HG03025 (cell line): ENCODE data around the gene KDM4B.

Experiments used
- ATAC-seq: cut with Tn5 transposase; IDR thresholded peaks from one replicate; pipeline ENCODE4 v1.9.1; 2021; ENCODE audit warnings: mild to moderate bottlenecking, moderate library complexity; ENCODE audit not compliant: unreplicated experiment, low FRiP score

The KDM4B gene

DNA sequence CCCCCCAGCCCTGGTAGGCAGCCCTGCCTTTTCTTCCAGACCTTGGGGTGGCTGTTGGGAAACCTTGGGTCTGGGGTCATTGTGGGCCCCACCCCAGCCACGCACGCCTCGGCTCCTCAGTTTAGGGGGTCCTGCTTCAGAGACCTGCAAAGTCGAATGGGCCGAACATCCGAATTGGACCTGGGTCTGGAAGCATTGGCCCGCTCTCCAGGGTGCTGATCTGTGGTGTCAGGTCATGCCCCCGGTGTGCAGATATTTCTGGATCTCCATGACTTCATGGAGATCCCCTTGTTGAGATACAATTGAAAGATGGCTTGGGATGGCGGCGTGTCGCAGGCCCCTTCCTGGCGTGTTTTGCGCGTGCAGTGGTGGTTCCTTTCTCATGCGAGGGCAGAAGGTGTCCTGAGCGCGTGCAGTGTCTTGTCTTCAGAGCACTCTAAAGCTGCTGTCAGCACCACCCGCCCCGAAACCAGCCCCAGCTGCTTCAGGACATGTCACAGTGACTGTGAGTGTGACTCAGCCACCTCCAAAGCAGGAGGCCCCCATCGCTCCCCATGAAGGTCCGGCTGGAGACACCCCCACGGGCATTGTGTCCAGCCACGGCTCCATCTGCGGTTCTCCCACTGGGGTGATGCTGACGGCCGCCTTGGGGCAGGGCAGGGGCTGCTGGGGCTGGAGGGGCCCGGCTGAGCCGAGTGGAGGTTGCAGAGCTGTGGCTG, 112.7 kb downstream of the KDM4B start:
- no peak for ATAC-seq

DNA sequence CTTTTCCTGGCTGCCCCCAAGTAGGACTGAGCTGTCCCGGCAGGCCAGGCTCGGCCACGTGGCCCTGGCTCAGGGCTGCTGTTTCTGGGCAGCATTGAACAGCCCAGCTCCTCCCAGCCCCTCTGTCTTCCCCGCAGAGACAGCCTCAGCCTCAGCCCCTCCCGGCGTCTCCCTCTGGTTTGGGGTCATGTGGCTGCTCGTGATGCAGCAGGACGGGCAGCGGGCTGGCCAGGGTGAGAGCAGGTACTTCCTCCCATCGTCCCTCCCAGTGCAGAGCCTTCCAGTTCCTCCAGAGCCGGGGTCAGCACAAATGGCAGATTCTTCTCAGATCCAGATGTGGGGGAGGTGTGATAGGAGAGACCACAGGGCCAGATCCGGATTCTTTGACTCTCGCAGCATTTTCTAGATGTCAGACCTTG, 114.6 kb downstream of the KDM4B start:
- ATAC-seq = no peak

DNA sequence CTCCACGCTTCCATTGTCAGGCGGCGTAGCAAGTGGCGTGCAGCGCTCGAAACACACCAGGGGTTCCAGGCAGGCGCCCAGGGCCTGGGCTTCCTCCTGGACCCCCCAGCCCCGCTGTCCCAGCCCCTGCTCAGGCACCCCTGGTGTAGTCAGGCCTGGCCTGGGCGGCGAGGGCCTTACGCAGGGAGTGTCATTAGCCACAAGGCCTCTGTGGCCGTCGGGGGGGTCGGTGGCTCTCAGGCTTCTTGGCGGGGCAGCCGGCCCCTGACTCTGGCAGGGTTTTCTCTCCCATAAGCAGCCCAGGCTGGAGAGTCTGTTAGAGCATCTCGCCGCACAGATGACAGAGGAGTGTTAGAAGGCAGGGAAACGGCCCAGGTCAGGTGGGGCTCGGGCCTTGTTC, 116.7 kb downstream of the KDM4B start:
- no peak for ATAC-seq

DNA sequence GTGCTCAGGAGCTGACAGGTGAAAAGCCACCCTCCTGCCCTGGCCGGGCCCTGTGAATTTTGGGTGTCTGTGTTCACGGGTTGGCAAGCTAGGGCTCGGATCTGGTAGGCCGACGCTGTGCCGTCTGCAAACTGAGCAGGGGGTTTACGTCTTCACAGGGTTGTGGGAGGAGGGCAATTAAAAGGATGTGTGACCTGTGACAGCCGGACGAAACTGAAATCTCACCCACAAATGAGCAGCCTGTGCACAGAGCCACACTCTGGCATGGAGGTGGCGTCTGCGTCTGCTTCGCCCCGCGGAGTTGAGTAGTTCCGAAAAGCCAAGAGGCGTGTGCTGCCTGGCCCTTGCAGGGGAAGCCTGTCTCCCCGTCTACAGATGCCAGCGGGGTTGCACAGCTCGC, 117.3 kb downstream of the KDM4B start:
- ATAC-seq = no peak

DNA sequence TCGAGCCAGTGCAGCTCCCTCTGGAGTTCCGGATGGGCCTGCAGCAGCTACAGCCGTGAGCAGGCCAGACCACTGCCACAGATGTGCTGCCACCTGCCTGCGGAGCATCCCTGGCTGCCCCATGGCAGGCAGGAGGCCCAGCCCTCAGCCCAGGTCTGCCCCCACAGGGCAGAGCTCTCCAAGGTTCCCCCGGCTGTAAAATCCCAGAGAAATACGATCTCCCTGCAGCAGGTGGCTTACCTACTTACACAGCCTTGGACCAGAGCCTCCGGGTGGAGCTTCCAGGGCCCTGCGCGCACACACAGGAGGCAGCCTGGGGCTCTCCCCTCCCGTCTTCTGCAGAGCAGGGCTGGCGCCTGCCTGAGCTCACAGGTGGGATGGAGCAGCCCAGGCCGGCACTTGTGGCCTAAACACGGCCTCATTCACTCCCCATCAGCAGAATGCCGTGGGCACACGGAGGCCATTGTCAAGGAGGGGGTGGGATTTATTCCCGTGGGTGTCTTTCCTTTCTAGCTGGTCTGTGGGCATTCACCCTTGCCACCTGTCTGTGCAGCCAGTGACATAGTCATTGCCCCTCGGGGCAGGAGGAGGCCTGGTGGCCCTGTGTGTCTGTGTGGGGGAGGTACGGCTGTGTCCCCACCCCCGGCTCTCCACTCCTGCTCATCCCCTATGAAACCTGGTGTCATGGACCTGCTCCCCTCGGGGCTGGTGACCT, 118.0 kb downstream of the KDM4B start:
- ATAC-seq = no peak

DNA sequence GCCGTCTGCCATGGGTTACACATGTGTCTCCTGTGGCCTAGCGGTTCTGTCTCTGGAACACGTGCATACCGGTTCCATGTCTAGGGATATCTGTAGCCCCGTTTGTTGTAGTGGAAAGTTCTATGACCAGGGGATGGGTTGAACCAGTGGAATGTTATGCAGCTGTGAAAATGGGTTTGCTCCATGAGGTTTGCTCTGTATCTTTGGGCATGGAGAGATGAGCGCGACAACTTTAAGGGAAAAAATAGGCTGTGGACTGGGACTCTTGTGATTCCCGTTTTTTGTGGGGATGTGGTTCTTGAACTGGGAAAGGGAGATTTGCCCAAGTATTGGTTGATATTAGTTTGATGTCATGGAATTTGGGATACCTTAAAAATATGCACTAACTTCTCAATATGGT, 120.4 kb downstream of the KDM4B start:
- no peak for ATAC-seq

DNA sequence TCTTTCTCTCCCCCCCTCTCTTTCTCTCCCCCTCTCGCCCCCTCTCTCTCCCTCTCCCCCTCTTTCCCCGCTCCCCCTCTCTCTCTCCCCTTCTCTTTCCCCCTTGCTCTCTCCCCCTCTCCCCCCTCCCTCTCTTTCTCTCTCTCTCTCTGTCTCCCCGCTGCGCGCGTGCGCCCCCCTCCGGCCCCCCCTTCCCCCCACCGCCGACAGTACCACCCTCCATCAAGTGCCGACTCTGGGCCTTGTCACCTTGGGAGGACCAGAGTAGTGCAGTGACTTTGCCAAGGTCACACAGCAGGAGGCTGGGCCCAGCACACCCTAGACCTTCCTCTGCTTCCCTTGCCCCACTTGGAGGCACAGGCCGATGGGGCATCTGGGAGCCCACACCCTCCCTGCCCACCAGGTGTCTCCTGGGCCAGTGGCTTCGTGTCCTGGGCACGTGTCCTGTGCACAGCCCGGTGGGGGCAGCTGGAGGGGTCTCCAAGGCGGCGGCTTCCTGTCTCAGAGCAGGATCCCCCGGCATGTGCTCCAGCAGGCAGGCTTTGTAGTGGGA, 121.6 kb downstream of the KDM4B start:
- no peak for ATAC-seq

DNA sequence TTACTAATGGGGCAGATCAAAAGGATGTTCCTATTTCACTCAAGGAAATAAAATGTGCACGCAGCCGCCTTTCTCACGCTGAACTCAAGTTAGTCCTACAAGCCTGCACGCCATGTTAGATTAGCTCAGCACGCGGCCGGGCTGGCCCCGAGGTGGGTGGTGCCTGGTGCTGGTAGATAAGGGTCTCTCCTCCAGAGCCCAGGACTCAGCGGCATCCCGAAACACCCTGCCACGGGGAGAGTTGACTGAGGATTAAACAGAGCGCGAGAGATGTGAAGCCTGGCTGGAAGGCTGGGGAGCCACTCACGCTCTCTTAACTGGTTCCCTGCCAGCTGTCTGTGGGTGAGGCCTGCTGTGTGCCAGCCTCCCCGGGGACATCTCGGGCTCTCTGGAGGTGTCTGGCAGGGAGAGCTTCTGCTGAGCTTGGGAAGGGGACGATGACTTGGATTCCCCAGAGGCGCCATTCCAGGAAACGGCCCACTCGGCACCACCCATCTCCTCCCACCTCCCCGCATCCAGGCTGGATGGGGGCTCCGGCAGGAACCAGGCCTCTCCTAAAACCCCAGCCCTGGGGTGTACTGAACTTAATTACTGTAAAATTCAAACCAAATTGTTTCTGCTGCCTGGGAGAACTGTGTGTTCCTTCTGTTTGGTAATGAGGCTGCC, 122.2 kb downstream of the KDM4B start:
- ATAC-seq = no peak

DNA sequence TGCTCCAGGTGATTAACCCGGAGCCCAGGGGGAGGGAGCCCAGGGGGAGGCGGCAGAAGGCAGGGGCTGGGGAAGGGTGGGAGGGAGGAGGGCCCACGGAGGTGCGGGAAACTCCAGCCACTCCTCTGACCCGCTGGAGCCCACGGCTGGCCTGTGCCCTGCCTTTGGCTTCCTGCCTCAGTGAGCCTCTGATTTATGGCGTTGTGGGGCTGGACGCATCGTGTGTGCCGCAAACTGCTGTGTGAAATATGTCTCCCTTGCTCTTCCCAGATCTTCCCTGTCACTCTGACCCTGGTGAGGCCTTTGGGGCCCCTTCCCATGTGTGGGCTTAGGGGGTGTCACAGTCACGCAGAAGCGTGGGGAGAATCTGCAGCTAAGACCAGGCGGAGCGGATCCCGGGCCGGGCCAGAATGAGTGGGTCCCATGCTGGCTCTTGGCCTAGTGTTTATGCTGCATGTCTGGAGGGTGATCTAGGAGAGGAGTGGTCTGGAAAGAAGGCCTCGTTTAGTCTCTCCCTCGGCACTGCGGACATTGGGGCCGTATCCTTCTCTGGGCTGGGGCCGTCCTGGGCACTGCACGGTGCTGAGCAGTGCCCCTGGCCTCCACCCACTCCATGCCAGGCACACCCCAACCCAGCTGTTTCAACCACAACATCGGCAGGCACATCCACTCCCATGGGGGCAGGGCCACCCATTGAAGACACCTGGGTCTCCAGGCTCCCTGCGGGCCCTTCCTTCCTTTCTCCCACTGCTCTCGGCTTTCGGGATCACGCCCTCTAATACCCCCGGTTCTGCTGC, 123.0 kb downstream of the KDM4B start:
- no peak for ATAC-seq

DNA sequence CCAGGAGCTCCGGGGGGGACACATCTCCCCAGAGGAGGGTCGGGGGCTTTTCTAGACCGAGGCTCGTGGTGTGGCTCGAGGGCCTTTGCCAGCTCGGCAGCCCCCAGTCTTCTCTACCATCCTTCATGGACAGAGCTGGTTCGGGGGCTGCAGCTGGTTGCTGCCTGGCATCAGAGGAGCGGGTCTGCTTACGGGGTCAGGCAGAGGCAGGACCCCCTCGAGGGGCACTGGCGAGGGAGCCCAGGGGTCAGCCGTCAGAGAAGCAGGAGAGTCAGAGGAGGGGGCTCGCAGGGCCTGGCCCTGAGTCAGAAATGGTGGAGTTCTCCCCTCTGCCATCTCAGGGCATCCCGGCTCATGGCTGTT, 123.5 kb downstream of the KDM4B start:
- ATAC-seq = no peak

DNA sequence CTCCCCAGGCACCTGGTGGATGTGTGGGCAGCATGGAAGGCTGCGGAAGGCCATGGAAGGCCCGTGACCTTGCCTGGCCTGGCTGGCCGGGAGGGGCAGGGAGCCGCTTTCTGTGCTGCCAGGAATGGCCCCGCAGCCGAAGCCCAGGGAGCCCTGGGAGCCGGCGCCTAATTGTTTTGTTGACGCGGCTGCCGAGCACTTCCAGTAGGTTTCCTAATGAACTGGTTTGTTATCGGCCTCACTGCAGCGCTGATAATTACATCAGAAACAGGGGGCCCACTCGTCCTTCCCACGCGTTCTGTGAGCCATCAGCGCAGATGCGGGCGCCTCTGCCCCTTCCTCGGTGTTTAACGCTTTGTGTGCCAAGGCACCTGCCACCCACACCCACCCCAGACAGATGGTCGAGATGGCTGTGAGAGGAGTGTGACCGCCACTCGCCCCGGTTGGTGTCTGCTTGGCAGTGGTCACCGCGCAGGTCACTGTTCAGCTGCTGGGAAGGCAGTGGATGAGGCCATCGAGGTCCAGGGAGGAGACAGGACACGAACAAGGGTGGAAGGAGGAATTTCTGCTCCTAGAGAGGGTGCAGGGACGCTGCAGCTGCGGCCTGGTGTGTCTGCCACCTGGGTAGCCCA, 124.5 kb downstream of the KDM4B start:
- ATAC-seq = no peak

DNA sequence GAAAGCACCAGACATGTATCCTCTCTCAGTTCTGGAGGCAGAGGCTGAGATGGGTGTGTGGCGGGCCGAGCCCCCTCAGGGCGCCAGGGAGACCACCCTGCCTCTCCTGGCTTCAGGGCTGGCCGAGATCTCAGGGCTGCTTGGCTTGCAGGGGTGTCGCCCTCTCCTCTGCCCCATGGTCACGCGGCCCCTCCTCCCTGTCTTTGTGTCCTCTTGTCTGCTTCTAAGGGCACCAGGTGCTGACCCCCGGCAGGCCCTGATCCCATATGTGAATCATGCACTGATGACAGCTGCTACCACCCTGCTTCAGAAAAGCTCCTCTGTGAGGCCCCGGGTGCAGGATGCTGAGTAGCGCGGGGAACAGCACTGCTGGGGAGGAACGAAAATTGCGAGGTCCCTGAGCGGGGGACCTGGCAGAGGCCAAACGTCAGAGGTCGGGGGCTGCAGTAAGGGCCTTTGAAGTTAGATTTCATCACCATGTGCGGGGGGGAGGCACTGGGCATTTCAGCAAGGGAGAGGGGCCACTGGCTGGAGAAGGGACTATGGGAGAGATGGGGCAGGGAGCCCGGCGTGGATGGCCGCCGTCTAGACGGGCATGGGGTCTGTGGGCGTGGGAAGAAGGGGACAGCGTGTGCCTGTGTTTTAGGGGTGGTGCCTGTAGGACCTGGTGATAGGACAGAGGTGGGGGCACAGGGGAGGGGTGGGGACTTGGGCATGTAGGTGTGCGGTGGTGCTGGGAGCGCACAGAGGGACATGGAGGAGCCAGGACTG, 125.2 kb downstream of the KDM4B start:
- no peak for ATAC-seq

DNA sequence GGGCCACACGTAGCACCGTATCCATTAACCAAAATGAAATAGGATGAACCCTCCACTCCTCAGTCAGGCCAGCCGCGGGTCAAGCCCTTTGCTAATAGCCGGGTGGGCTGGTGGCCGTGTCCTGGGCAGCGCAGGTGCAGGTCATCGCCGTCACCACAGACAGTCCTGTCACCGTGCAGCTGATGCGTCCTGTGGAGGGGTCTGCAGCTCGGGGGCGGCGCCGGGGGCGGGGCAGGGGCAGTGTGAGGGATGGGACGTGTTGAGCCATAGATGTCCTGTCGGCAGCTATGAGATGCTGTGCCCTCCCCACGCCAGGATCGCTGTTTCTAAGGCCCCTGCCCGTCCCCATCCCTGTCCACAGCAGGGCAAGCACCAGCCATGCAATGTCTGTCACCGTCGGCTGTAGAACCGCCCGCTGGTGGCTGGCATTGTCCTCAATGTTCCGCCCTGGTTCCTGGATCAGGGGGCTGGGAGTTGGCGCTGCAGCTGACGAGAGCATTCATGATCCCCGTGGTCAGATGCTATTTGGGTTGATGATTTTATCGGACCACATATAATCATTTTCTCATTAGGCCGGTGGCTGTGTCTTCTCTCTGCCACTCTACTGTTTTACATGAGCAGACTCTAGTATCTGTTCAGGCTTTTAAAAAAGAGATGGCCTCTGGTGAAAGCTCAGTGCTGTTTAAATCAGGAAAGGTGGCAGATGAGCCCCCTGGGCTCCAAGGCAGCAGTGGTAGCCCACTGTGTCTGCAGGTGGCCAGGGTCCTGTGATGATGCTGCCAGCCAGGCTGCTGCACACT, 126.1 kb downstream of the KDM4B start:
- no peak for ATAC-seq

DNA sequence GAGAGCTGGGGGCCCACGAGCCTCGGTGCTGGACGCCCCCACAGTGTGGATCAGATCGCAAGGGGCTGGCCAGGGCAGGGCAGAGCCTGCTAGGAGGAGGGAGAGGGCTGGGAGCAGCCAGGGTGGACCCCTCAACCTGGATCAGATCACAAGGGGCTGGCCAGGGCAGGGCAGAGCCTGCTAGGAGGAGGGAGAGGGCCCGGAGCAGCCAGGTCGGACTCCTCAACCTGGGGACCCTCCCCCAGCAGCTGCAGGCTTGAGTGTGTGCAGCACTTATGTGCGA, 126.6 kb downstream of the KDM4B start:
- ATAC-seq = no peak

DNA sequence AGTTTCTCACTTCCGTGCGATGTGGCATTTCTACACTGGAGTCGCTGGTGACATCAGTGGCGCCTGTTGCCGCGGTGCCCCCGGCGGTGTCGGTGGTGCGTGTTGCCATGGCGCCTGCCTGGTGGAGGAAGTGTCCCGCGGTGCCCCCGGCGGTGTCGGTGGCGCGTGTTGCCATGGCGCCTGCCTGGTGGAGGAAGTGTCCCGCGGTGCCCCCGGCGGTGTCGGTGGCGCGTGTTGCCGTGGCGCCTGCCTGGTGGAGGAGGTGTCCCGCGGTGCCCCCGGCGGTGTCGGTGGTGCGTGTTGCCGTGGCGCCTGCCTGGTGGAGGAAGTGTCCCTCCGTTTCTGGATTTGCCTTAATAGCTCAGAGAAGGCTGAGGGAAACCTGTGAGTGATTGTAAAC, 127.6 kb downstream of the KDM4B start:
- ATAC-seq = no peak

DNA sequence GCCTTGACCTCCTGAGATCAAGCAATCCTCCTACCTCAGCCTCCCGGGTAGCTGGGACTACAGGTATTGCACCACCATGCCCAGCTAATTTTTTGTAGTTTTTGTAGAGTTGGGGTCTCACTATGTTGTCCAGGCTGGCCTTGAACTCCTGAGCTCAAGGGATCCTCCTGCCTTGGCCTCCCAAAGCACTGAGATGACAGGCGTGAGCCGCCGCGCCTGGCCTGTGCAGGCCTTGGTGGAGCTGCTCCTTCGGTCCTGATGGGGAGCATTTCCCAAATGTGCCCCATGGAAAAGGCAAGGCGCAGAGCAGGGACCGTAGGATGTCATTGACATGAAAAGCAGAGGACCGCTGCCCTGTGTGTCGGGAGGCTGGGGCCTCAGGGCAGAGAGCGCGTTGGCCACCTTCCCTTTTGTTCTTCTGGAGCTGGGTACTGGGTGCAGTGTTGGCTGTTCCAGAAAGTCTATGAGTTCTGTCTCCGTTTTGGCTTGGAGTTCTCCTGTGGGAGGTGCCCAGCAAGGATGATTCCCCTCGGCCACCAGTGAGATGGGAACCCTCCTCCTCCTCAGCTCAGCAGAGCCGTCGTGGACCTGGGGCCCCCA, 128.5 kb downstream of the KDM4B start:
- ATAC-seq = no peak

DNA sequence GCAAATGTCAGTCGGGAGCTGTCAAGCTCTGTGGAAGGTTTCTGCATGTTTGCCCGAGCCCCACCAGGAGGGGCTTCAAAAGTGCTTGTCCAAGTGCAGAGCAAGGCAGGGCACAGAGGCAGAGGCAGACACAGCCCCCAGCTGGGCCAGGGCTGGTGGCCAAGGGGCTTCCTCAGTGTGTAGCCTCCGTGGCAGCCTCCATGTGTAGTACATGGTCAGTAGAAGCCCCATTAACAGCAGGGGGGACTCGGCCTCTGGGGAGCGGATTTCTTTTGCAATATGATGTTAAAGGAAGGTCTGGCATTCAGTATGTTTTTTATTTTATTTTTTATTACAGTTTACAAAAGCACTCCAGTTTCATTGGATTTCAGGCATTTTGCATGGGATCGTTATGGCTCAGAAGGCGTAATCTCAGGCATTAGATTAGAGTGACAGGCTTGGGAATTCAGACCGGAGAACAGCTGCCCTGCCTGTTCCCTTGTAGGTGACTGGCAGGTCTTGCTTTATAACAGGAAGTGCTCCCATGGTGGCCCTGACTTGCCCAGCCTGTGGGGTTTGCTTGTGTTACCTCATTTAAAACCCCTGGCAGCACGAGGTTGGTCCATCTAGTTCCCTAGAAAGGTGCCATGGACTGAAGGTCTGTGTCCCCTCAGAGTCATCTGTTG, 129.2 kb downstream of the KDM4B start:
- no peak for ATAC-seq

DNA sequence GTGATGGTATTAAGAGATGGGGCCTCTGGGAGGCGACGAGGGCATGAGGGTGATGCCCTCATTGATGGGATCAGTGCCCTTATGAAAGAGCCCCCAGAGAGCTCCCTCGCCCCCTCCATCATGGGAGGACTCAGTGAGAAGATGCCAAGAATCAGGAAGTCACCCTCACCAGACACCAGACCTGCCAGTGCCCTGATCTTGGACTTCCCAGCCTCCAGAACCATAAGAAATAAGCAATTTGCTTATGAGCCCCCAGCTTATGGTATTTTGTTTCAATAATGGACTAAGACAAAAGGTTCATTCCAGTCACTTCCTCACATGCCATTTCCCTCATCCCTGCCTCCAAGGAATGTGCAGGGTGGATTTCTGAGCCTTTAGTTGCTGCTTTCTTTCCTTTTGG, 129.7 kb downstream of the KDM4B start:
- ATAC-seq = no peak
